ENCODE data around the gene UBE3D. TPM values are rescaled to one million over a fixed set of nuclear protein-coding genes. Genes with fewer than 3 reads are reported as not detected.

UBE3D gene
- polyA plus RNA-seq, 1 donor (not counting 4 experiments of a cell fraction or from before 2014, with no cell fraction given), result 6.3 TPM

GRCh38 chr6:82968708-82969107, 96.9 kb downstream of the UBE3D start:
- Histone ChIP-seq H3K4me1 (ENCODE audit: control insufficient read depth, extremely low read depth, insufficient read depth, low read length) (peaks cover 3% of the 10 kb centered on the region), H3K9me3 (ENCODE audit: control insufficient read depth, low read depth, low read length) (no peaks in the 10 kb centered on the region), H3K9me1 (ENCODE audit: control insufficient read depth, extremely low read depth, insufficient read depth, low read length) (no peaks in the 10 kb centered on the region), H3K36me3 (ENCODE audit: control insufficient read depth in 2 of 2, extremely low read depth in 1 of 2, insufficient read depth in 2 of 2, low read length in 2 of 2) (no peaks in the 10 kb centered on the region), H3K27me3 (ENCODE audit: control insufficient read depth, extremely low read depth, insufficient read depth, low read length) (no peaks in the 10 kb centered on the region), H3K79me2 (ENCODE audit: control insufficient read depth, insufficient read depth, low read length) (no peaks in the 10 kb centered on the region), H3K4me3 (ENCODE audit: control insufficient read depth in 2 of 3, extremely low read depth in 1 of 3, insufficient read depth in 2 of 3, low read depth in 1 of 3, low read length in 3 of 3) (no peak overlapping the region), H4K20me1 (ENCODE audit: control insufficient read depth, extremely low read depth, insufficient read depth, low read length) (no peaks in the 10 kb centered on the region), H3K4me2 (ENCODE audit: control insufficient read depth, extremely low read depth, insufficient read depth, low read depth, low read length) (no peak overlapping the region), H3K9ac (ENCODE audit: control insufficient read depth, extremely low read depth, insufficient read depth, low read length) (no peak overlapping the region), H3K27ac (ENCODE audit: control insufficient read depth, insufficient read depth, low read length) (no peak overlapping the region), H2AFZ (ENCODE audit: control insufficient read depth, low read length) (no peak overlapping the region)
- dilution Hi-C loops (cut with MboI; ENCODE audit: extremely low pct_ligation_motif_present, low sequenced_read_pairs), result no loop called here
- FAIRE-seq (no peak), DNase-seq (ENCODE audit: low read depth, low spot score) (no peak)
- TF ChIP-seq EZH2 (IDR thresholded peaks at IDR 0.05; ENCODE audit: low read length), result no peak
- TF ChIP-seq, protein P1, sequence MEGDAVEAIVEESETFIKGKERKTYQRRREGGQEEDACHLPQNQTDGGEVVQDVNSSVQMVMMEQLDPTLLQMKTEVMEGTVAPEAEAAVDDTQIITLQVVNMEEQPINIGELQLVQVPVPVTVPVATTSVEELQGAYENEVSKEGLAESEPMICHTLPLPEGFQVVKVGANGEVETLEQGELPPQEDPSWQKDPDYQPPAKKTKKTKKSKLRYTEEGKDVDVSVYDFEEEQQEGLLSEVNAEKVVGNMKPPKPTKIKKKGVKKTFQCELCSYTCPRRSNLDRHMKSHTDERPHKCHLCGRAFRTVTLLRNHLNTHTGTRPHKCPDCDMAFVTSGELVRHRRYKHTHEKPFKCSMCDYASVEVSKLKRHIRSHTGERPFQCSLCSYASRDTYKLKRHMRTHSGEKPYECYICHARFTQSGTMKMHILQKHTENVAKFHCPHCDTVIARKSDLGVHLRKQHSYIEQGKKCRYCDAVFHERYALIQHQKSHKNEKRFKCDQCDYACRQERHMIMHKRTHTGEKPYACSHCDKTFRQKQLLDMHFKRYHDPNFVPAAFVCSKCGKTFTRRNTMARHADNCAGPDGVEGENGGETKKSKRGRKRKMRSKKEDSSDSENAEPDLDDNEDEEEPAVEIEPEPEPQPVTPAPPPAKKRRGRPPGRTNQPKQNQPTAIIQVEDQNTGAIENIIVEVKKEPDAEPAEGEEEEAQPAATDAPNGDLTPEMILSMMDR (optimal IDR thresholded peaks at IDR 0.05 in 1 of 3, IDR thresholded peaks at IDR 0.05 in 1 of 3, conservative IDR thresholded peaks at IDR 0.05 in 1 of 3; ENCODE audit: extremely low read depth in 1 of 3, insufficient read depth in 2 of 3, low read length in 3 of 3), result no peak

- Histone ChIP-seq H2AFZ (ENCODE audit: control insufficient read depth, low read length) (no peak overlapping the region), H3K9ac (ENCODE audit: control insufficient read depth, extremely low read depth, insufficient read depth, low read length) (no peak overlapping the region), H3K9me1 (ENCODE audit: control insufficient read depth, extremely low read depth, insufficient read depth, low read length) (no peaks in the 10 kb centered on the region), H3K27me3 (ENCODE audit: control insufficient read depth, extremely low read depth, insufficient read depth, low read length) (no peaks in the 10 kb centered on the region), H4K20me1 (ENCODE audit: control insufficient read depth, extremely low read depth, insufficient read depth, low read length) (no peaks in the 10 kb centered on the region), H3K79me2 (ENCODE audit: control insufficient read depth, insufficient read depth, low read length) (no peaks in the 10 kb centered on the region), H3K9me3 (ENCODE audit: control insufficient read depth, low read depth, low read length) (no peaks in the 10 kb centered on the region), H3K4me3 (ENCODE audit: control insufficient read depth in 2 of 3, extremely low read depth in 1 of 3, insufficient read depth in 2 of 3, low read depth in 1 of 3, low read length in 3 of 3) (no peak overlapping the region), H3K4me2 (ENCODE audit: control insufficient read depth, extremely low read depth, insufficient read depth, low read depth, low read length) (no peak overlapping the region), H3K27ac (ENCODE audit: control insufficient read depth, insufficient read depth, low read length) (no peak overlapping the region), H3K4me1 (ENCODE audit: control insufficient read depth, extremely low read depth, insufficient read depth, low read length) (peaks cover 8% of the 10 kb centered on the region), H3K36me3 (ENCODE audit: control insufficient read depth in 2 of 2, extremely low read depth in 1 of 2, insufficient read depth in 2 of 2, low read length in 2 of 2) (no peaks in the 10 kb centered on the region)
- FAIRE-seq (no peak), DNase-seq (ENCODE audit: low read depth, low spot score) (no peak)
- dilution Hi-C loops (cut with MboI; ENCODE audit: extremely low pct_ligation_motif_present, low sequenced_read_pairs), result no loop called here
- no peak for TF ChIP-seq EZH2 (IDR thresholded peaks at IDR 0.05; ENCODE audit: low read length)
- TF ChIP-seq, protein P1 (optimal IDR thresholded peaks at IDR 0.05 in 1 of 3, IDR thresholded peaks at IDR 0.05 in 1 of 3, conservative IDR thresholded peaks at IDR 0.05 in 1 of 3; ENCODE audit: extremely low read depth in 1 of 3, insufficient read depth in 2 of 3, low read length in 3 of 3), result no peak
Measured at GRCh38 chr6:82963191-82963925, 102.3 kb downstream of the UBE3D start.

Measured in keratinocyte (primary cell).